Keratinocyte (primary cell): ENCODE data around the gene VAV1. TPM values are rescaled to one million over a fixed set of nuclear protein-coding genes. Genes with fewer than 3 reads are reported as not detected.

ENCODE experiments used
- DNase-seq: peaks from one replicate; pipeline ENCODE4 v3.0.0-alpha.2; 2011; ENCODE audit warnings: low read depth, missing footprints, low spot score
- FAIRE-seq: peaks from 2 replicates; lab custom pipeline; 2011; peaks lifted over from hg19 to GRCh38; lab: Jason Lieb, UNC
- H2AFZ ChIP-seq: 2 replicates; pipeline ENCODE4 v1.6.0; 2012; ENCODE audit warnings: low read length, control low read depth, inconsistent platforms; ENCODE audit not compliant: control insufficient read depth
- H3K27ac ChIP-seq: 2 replicates; pipeline ENCODE4 v1.5.1; 2011; ENCODE audit warnings: low read length; ENCODE audit not compliant: control insufficient read depth, insufficient read depth
- H3K27me3 ChIP-seq: 3 replicates; pipeline ENCODE4 v1.6.0; 2011; ENCODE audit warnings: low read length; ENCODE audit not compliant: control insufficient read depth, insufficient read depth; ENCODE audit errors: extremely low read depth
- H3K36me3 ChIP-seq, 2 experiments: 2 replicates in 1 of 2; 3 replicates in 1 of 2; pipeline ENCODE4 v1.5.1; 2011; ENCODE audit warnings: low read length in 2 of 2, mild to moderate bottlenecking in 1 of 2; ENCODE audit not compliant: control insufficient read depth in 2 of 2, insufficient read depth in 2 of 2; ENCODE audit errors: extremely low read depth in 1 of 2
- H3K4me1 ChIP-seq: 3 replicates; pipeline ENCODE4 v1.5.1; 2011; ENCODE audit warnings: low read length; ENCODE audit not compliant: control insufficient read depth, insufficient read depth; ENCODE audit errors: extremely low read depth
- H3K4me2 ChIP-seq: 3 replicates; pipeline ENCODE4 v1.6.0; 2011; ENCODE audit warnings: low read depth, low read length; ENCODE audit not compliant: control insufficient read depth, insufficient read depth; ENCODE audit errors: extremely low read depth
- H3K4me3 ChIP-seq, 3 experiments: fragments of 200-600 bp in 1 of 3; sonication (generic) in 1 of 3; 2 replicates in 2 of 3; 3 replicates in 1 of 3; pipeline ENCODE4 v1.5.1; 2011 to 2016; ENCODE audit warnings: low read length in 3 of 3, mild to moderate bottlenecking in 3 of 3, control low read depth in 2 of 3, inconsistent platforms in 1 of 3, low read depth in 1 of 3, mixed read lengths in 1 of 3, mixed run types in 1 of 3, moderate library complexity in 1 of 3; ENCODE audit not compliant: control insufficient read depth in 2 of 3, insufficient read depth in 2 of 3; ENCODE audit errors: extremely low read depth in 1 of 3
- H3K79me2 ChIP-seq: 2 replicates; pipeline ENCODE4 v1.6.0; 2012; ENCODE audit warnings: low read length; ENCODE audit not compliant: control insufficient read depth, insufficient read depth
- H3K9ac ChIP-seq: 3 replicates; pipeline ENCODE4 v1.6.0; 2011; ENCODE audit warnings: low read length; ENCODE audit not compliant: control insufficient read depth, insufficient read depth; ENCODE audit errors: extremely low read depth
- H3K9me1 ChIP-seq: 3 replicates; pipeline ENCODE4 v1.6.0; 2011; ENCODE audit warnings: low read length; ENCODE audit not compliant: control insufficient read depth, insufficient read depth; ENCODE audit errors: extremely low read depth
- H3K9me3 ChIP-seq: 2 replicates; pipeline ENCODE4 v1.5.1; 2012; ENCODE audit warnings: low read depth, low read length; ENCODE audit not compliant: control insufficient read depth
- H4K20me1 ChIP-seq: 3 replicates; pipeline ENCODE4 v1.6.0; 2011; ENCODE audit warnings: low read length; ENCODE audit not compliant: control insufficient read depth, insufficient read depth; ENCODE audit errors: extremely low read depth
- CTCF ChIP-seq, 3 experiments: IDR thresholded peaks in 1 of 3; conservative IDR thresholded peaks in 1 of 3; optimal IDR thresholded peaks in 1 of 3; 2 replicates in 2 of 3; 3 replicates in 1 of 3; pipeline versions ENCODE3 to v1.5.1; 2011; ENCODE audit warnings: low read length in 3 of 3, mild to moderate bottlenecking in 3 of 3, moderate library complexity in 2 of 3, control low read depth in 1 of 3, inconsistent platforms in 1 of 3; ENCODE audit not compliant: insufficient read depth in 2 of 3; ENCODE audit errors: extremely low read depth in 1 of 3
- EZH2 ChIP-seq: IDR thresholded peaks from one replicate; pipeline ENCODE4 v1.6.1; 2012; ENCODE audit warnings: inconsistent platforms, mild to moderate bottlenecking, low read length, moderate library complexity
- dilution Hi-C: fragments of 300-500 bp; cut with MboI; formaldehyde crosslinking; loops from one replicate; pipeline ENCODE4 v1.7.0; 2020; ENCODE audit warnings: low sequenced_read_pairs; ENCODE audit not compliant: extremely low pct_ligation_motif_present
- polyA plus RNA-seq, 5 experiments: library from polyadenylated mRNA; depleted of rRNA in 3 of 5; stranded (reverse) in 3 of 5; stranded (forward) in 1 of 5; unstranded in 1 of 5; fragments of >200 nt; gene quantifications; 1 replicate in 1 of 5; 2 replicates in 3 of 5; 3 replicates in 1 of 5; pipeline versions ENCODE4 v1.2.1 to v1.2.3, GENCODE V29; 2011 to 2012; ENCODE audit warnings: missing spikeins in 2 of 5, low read depth in 1 of 5, low replicate concordance in 1 of 5

VAV1 gene
- polyA plus RNA-seq, 1 donor (not counting 4 experiments of a cell fraction or from before 2014, with no cell fraction given) = 0.42 TPM

DNA sequence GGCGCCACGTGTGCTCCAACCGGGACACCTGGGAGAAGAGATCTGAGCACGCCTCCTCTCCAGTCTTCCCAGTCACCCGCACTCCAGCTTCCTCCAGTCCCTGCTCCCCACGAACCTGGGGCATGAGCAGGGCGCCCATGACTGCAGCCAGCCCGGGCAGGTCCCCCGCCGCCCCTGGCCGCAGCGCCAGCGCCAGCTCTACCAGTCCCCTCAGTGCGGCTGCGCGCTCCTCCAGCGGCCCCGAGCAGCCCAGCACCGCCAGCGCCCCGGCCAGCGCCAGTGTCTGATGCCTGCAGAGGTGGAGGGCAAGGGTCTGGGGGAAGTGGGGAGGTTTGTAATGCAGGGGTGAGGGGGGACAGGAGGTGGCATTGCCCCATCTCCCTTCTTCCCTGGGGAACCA, 18.4 kb upstream of the VAV1 start:
- Histone ChIP-seq H3K9ac (no peak overlapping the region), H3K27me3 (no peaks in the 10 kb centered on the region), H3K4me3 (no peak overlapping the region), H3K4me2 (no peak overlapping the region), H4K20me1 (peaks cover 17% of the 10 kb centered on the region), H2AFZ (no peak overlapping the region), H3K9me1 (no peaks in the 10 kb centered on the region), H3K9me3 (no peaks in the 10 kb centered on the region), H3K36me3 (peaks cover 37 to 41% of the 10 kb centered on the region in 2 experiments), H3K4me1 (no peaks in the 10 kb centered on the region), H3K79me2 (peaks cover 2% of the 10 kb centered on the region), H3K27ac (no peak overlapping the region)
- DNase-seq = no peak
- TF ChIP-seq EZH2 (no peak), CTCF (optimal IDR thresholded peaks at IDR 0.05 in 1 of 3, IDR thresholded peaks at IDR 0.05 in 1 of 3, conservative IDR thresholded peaks at IDR 0.05 in 1 of 3; ENCODE audit: extremely low read depth in 1 of 3, insufficient read depth in 2 of 3, low read length in 3 of 3) (no peak)
- dilution Hi-C loops = no loop called here
- no peak for FAIRE-seq

DNA sequence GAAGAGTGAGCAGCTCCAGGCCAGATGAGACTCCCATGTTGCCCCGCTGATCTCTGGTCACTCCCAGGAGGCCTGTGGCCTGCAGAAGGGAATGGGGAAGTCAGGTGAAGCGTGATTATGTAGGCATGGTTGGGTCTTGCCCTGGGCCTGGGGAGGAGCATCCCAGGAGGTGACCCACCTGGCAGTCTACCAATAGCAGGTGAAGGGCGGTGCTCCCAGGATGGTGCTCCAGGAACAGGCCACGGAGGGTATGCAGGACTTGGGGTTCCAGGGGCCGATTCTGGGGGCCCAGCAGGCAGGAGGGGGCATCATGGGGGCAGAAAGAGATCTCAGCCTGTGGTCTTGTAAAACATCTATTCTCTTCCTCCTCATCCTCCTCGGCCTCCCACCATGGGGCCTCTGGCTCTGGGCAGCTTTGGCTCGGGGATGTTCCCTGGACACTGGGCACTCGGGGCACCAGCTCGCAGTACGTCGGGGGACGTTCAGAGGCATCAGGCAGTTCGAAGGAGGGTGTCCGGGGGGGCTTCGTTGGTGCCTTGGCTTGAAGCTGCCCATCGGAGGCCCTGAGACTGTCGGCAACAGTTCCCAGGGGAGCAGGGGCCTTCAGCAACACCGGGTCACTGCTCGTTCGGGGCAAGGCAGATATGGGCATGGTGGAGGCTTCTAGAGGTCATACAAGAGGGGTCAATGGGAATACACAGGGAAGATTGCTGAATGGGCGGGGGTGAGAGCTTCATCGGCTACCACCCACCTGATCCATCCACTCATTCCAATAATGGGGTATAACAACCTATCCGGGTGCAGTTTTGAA, 17.6 kb upstream of the VAV1 start:
- TF ChIP-seq CTCF (optimal IDR thresholded peaks at IDR 0.05 in 1 of 3, IDR thresholded peaks at IDR 0.05 in 1 of 3, conservative IDR thresholded peaks at IDR 0.05 in 1 of 3; ENCODE audit: extremely low read depth in 1 of 3, insufficient read depth in 2 of 3, low read length in 3 of 3) (no peak), EZH2 (no peak)
- Histone ChIP-seq H3K9me3 (no peaks in the 10 kb centered on the region), H3K9ac (no peak overlapping the region), H3K9me1 (no peaks in the 10 kb centered on the region), H3K36me3 (peaks cover 38 to 44% of the 10 kb centered on the region in 2 experiments), H3K4me1 (no peaks in the 10 kb centered on the region), H4K20me1 (peaks cover 17% of the 10 kb centered on the region), H3K27ac (no peak overlapping the region), H3K27me3 (no peaks in the 10 kb centered on the region), H3K79me2 (peaks cover 5% of the 10 kb centered on the region), H3K4me2 (no peak overlapping the region), H2AFZ (no peak overlapping the region), H3K4me3 (no peak overlapping the region)
- FAIRE-seq (no peak), DNase-seq (no peak)
- dilution Hi-C loops = no loop called here
